H1 (cell line): ENCODE data around the gene KIAA0930. TPM values are rescaled to one million over a fixed set of nuclear protein-coding genes. Genes with fewer than 3 reads are reported as not detected.
A peak's percentile ranks its signal among the peaks of the same experiment; 100 is the strongest.

ENCODE experiments used
- CTCF ChIA-PET: fragments of 300-600 bp; sonication (Branson Sonifier 250); formaldehyde crosslinking; loops from one replicate; lab custom pipeline; 2021; ENCODE audit not compliant: partially characterized antibody; lab: Charles Lee
- POLR2A ChIA-PET: fragments of 300-600 bp; sonication (Branson Sonifier 250); formaldehyde crosslinking; loops from one replicate; lab custom pipeline; 2021; ENCODE audit warnings: inconsistent platforms; ENCODE audit not compliant: partially characterized antibody; lab: Charles Lee
- DNase-seq, 2 experiments: peaks; one replicate each; pipeline versions ENCODE4 v3.0.0 to v3.0.0-alpha.2; 2010 to 2022; ENCODE audit warnings: low spot score in 2 of 2, low read depth in 1 of 2, mixed read lengths in 1 of 2
- FAIRE-seq: peaks from 2 replicates; lab custom pipeline; 2011; peaks lifted over from hg19 to GRCh38; lab: Jason Lieb, UNC
- H2AFZ ChIP-seq: 2 replicates; pipeline ENCODE4 v1.8.1; 2012; ENCODE audit warnings: low read length, inconsistent platforms
- H2AK5ac ChIP-seq: 2 replicates; pipeline ENCODE4 v1.6.1; 2013; ENCODE audit warnings: low read depth, low read length
- H2BK120ac ChIP-seq: replicated peaks from 2 replicates; pipeline ENCODE3; 2013; ENCODE audit warnings: low read depth, low read length, inconsistent platforms
- H2BK12ac ChIP-seq: 2 replicates; pipeline ENCODE4 v1.6.1; 2013; ENCODE audit warnings: low read depth, low read length
- H2BK15ac ChIP-seq: 2 replicates; pipeline ENCODE4 v1.6.1; 2013; ENCODE audit warnings: low read length
- H2BK20ac ChIP-seq: 2 replicates; pipeline ENCODE4 v1.6.1; 2013; ENCODE audit warnings: low read length
- H2BK5ac ChIP-seq: 2 replicates; pipeline ENCODE4 v1.6.1; 2013; ENCODE audit warnings: low read depth, low read length
- H3K14ac ChIP-seq: 2 replicates; pipeline ENCODE4 v1.6.1; 2013; ENCODE audit warnings: inconsistent platforms; ENCODE audit not compliant: insufficient read length
- H3K18ac ChIP-seq: 2 replicates; pipeline ENCODE4 v1.6.1; 2013; ENCODE audit warnings: low read length; ENCODE audit errors: extremely low read depth
- H3K23ac ChIP-seq: 2 replicates; pipeline ENCODE4 v1.6.1; 2013; ENCODE audit warnings: inconsistent platforms; ENCODE audit not compliant: insufficient read length
- H3K23me2 ChIP-seq: 2 replicates; pipeline ENCODE4 v1.6.1; 2013; ENCODE audit warnings: low read depth, low read length
- H3K27ac ChIP-seq: 2 replicates; pipeline ENCODE4 v1.6.1; 2011; ENCODE audit warnings: low read depth, low read length, inconsistent platforms
- H3K27me3 ChIP-seq, 4 experiments: replicated peaks in 1 of 4; 1 replicate in 1 of 4; 2 replicates in 3 of 4; pipeline versions ENCODE4 v1.6.1 to v1.8.1; 2011 to 2013; ENCODE audit warnings: low read length in 3 of 4, mild to moderate bottlenecking in 3 of 4, inconsistent platforms in 2 of 4, mixed read lengths in 2 of 4, moderate library complexity in 1 of 4; ENCODE audit not compliant: control insufficient read depth in 3 of 4, insufficient read depth in 3 of 4; ENCODE audit errors: extremely low read depth in 1 of 4
- H3K36me3 ChIP-seq, 4 experiments: 2 replicates each; pipeline versions ENCODE4 v1.6.1 to v1.8.1; 2011 to 2013; ENCODE audit warnings: mild to moderate bottlenecking in 4 of 4, low read length in 3 of 4, moderate library complexity in 2 of 4, control low read depth in 1 of 4, inconsistent platforms in 1 of 4; ENCODE audit not compliant: insufficient read depth in 4 of 4, control insufficient read depth in 2 of 4
- H3K4ac ChIP-seq: replicated peaks from 2 replicates; pipeline ENCODE3; 2013; ENCODE audit warnings: low read length, low read depth, mixed read lengths, inconsistent platforms; ENCODE audit not compliant: insufficient read length
- H3K4me1 ChIP-seq, 4 experiments: replicated peaks in 1 of 4; 1 replicate in 1 of 4; 2 replicates in 3 of 4; pipeline versions ENCODE4 v1.6.1 to v1.8.1; 2011 to 2013; ENCODE audit warnings: low read length in 3 of 4, inconsistent platforms in 2 of 4, mixed read lengths in 1 of 4; ENCODE audit not compliant: insufficient read depth in 4 of 4, control insufficient read depth in 3 of 4
- H3K4me2 ChIP-seq, 2 experiments: 2 replicates each; pipeline versions ENCODE4 v1.6.1 to v1.8.1; 2011 to 2013; ENCODE audit warnings: low read depth in 2 of 2, low read length in 2 of 2, control low read depth in 1 of 2, inconsistent platforms in 1 of 2, mild to moderate bottlenecking in 1 of 2; ENCODE audit not compliant: insufficient read depth in 1 of 2
- H3K4me3 ChIP-seq, 4 experiments: fragments of 200-600, 300-600 bp in 1 of 4; sonication (generic), shearing (Covaris generic), sonication (Bioruptor Twin) in 1 of 4; 2 replicates each; pipeline versions ENCODE4 v1.5.1 to v1.8.1; 2011 to 2016; ENCODE audit warnings: low read length in 4 of 4, low read depth in 3 of 4, control low read depth in 2 of 4, inconsistent platforms in 2 of 4, mild to moderate bottlenecking in 2 of 4, mixed read lengths in 1 of 4, moderate library complexity in 1 of 4; ENCODE audit not compliant: insufficient read depth in 2 of 4; ENCODE audit errors: extremely low read depth in 1 of 4
- H3K56ac ChIP-seq: replicated peaks from 2 replicates; pipeline ENCODE3; 2013; ENCODE audit warnings: low read depth, mild to moderate bottlenecking, mixed read lengths, low read length, inconsistent platforms; ENCODE audit not compliant: insufficient read length
- H3K79me1 ChIP-seq: 2 replicates; pipeline ENCODE4 v1.6.1; 2013; ENCODE audit warnings: low read depth, low read length, control low read depth
- H3K79me2 ChIP-seq, 2 experiments: 2 replicates each; pipeline versions ENCODE4 v1.6.1 to v1.8.1; 2012 to 2013; ENCODE audit warnings: low read length in 2 of 2, mild to moderate bottlenecking in 2 of 2, inconsistent platforms in 1 of 2; ENCODE audit not compliant: insufficient read depth in 2 of 2, control insufficient read depth in 1 of 2
- H3K9ac ChIP-seq, 4 experiments: replicated peaks in 1 of 4; 1 replicate in 1 of 4; 2 replicates in 3 of 4; pipeline versions ENCODE4 v1.6.1 to v1.8.1; 2011 to 2013; ENCODE audit warnings: low read depth in 3 of 4, low read length in 3 of 4, control low read depth in 2 of 4, mild to moderate bottlenecking in 2 of 4, moderate library complexity in 2 of 4, inconsistent platforms in 1 of 4; ENCODE audit errors: extremely low read depth in 1 of 4
- H3K9me3 ChIP-seq, 2 experiments: 2 replicates each; pipeline versions ENCODE4 v1.6.1 to v1.8.1; 2012 to 2013; ENCODE audit warnings: mild to moderate bottlenecking in 2 of 2, moderate library complexity in 2 of 2, control low read depth in 1 of 2, inconsistent platforms in 1 of 2, low read depth in 1 of 2, low read length in 1 of 2, mixed read lengths in 1 of 2; ENCODE audit not compliant: insufficient read depth in 2 of 2
- H4K20me1 ChIP-seq, 2 experiments: replicated peaks in 1 of 2; 2 replicates each; pipeline versions ENCODE3 to v1.8.1; 2011 to 2013; ENCODE audit warnings: inconsistent platforms in 2 of 2, low read length in 2 of 2, mild to moderate bottlenecking in 1 of 2; ENCODE audit not compliant: insufficient read depth in 2 of 2, control insufficient read depth in 1 of 2
- H4K5ac ChIP-seq: 2 replicates; pipeline ENCODE4 v1.6.1; 2013; ENCODE audit warnings: low read length, low read depth, mixed read lengths, inconsistent platforms; ENCODE audit not compliant: insufficient read length
- H4K8ac ChIP-seq: 2 replicates; pipeline ENCODE4 v1.8.0; 2013; ENCODE audit warnings: mild to moderate bottlenecking, moderate library complexity, low read length, inconsistent platforms; ENCODE audit not compliant: insufficient read depth; ENCODE audit errors: extremely low read depth
- H4K91ac ChIP-seq: replicated peaks from 2 replicates; pipeline ENCODE3; 2013; ENCODE audit warnings: low read length, mixed read lengths, inconsistent platforms; ENCODE audit not compliant: insufficient read length
- CHD2 ChIP-seq: IDR thresholded peaks from 2 replicates; pipeline ENCODE4 v1.6.1; 2012; ENCODE audit warnings: low read length, improper control_type of control experiment
- E2F6 ChIP-seq: IDR thresholded peaks from 2 replicates; pipeline ENCODE4 v1.6.1; 2012; ENCODE audit warnings: inconsistent platforms
- GTF2F1 ChIP-seq: IDR thresholded peaks from 2 replicates; pipeline ENCODE4 v1.6.1; 2012; ENCODE audit warnings: low read depth, low read length, improper control_type of control experiment, borderline replicate concordance
- KDM4A ChIP-seq: IDR thresholded peaks from one replicate; pipeline ENCODE4 v1.7.1; 2012; ENCODE audit warnings: low read depth, mild to moderate bottlenecking, moderate library complexity, low read length, inconsistent platforms; ENCODE audit not compliant: severe bottlenecking
- KDM5A ChIP-seq: fragments of 200-600 bp; IDR thresholded peaks from 2 replicates; pipeline ENCODE4 v1.7.1; 2012; ENCODE audit warnings: mild to moderate bottlenecking, low read length, inconsistent platforms, mixed read lengths
- RAD21 ChIP-seq, 2 experiments: IDR thresholded peaks in 1 of 2; conservative IDR thresholded peaks in 1 of 2; 2 replicates each; pipeline ENCODE4 v1.6.1; 2011; ENCODE audit warnings: low read depth in 2 of 2, low read length in 2 of 2, improper control_type of control experiment in 1 of 2, inconsistent platforms in 1 of 2, mild to moderate bottlenecking in 1 of 2, moderate library complexity in 1 of 2
- SIRT6 ChIP-seq: IDR thresholded peaks from one replicate; pipeline ENCODE4 v1.7.1; 2012; ENCODE audit warnings: low read length, inconsistent platforms
- SP2 ChIP-seq: IDR thresholded peaks from 2 replicates; pipeline ENCODE4 v1.6.1; 2012; ENCODE audit warnings: mild to moderate bottlenecking, low read length, inconsistent platforms
- SRF ChIP-seq: IDR thresholded peaks from 2 replicates; pipeline ENCODE4 v1.6.1; 2011; ENCODE audit warnings: mild to moderate bottlenecking, low read depth, low read length, moderate library complexity
- ZNF274 ChIP-seq: IDR thresholded peaks from 2 replicates; pipeline ENCODE4 v1.7.0; 2012; ENCODE audit warnings: low read length, borderline replicate concordance; ENCODE audit errors: extremely low read depth
- WGBS, 2 experiments: shearing (Covaris generic) in 1 of 2; methylation state at CpG; one replicate each; pipeline versions ENCODE4 v1.1.6 to v1.1.7; 2013 to 2015; ENCODE audit warnings: low lambda C conversion rate in 2 of 2, mixed read lengths in 2 of 2, inconsistent platforms in 1 of 2, low coverage in 1 of 2, missing lambda C conversion rate in 1 of 2; ENCODE audit not compliant: insufficient replicate concordance in 2 of 2, insufficient coverage in 1 of 2, insufficient read length in 1 of 2; ENCODE audit errors: extremely low coverage in 1 of 2, missing lambda C conversion rate in 1 of 2; 5-methylcytosine and 5-hydroxymethylcytosine counted together
- polyA plus RNA-seq, 7 experiments: library from polyadenylated mRNA; depleted of rRNA in 3 of 7; stranded (reverse) in 5 of 7; unstranded in 2 of 7; fragments of >200 nt in 5 of 7; fragments of 200-250 nt in 2 of 7; gene quantifications; 1 replicate in 5 of 7; 2 replicates in 1 of 7; 4 replicates in 1 of 7; pipeline versions ENCODE4 v1.2.1 to v1.2.3, GENCODE V29; 2011 to 2013; ENCODE audit warnings: missing spikeins in 2 of 7, mixed read lengths in 2 of 7
- total RNA-seq: library from RNA; stranded (reverse); fragmentation: NEBNext Ultra II Directional; extraction: Animal tissue kit (Norgen Biotek cat#: 25700); gene quantifications from 2 replicates; pipeline ENCODE4 v1.2.1, GENCODE V29; 2021

Gene KIAA0930
- total and polyA plus RNA-seq, 2 of the 8 experiments (the other 6 are each of a cell fraction or from before 2014, with no cell fraction given): 61.9 to 66.1 TPM

DNA sequence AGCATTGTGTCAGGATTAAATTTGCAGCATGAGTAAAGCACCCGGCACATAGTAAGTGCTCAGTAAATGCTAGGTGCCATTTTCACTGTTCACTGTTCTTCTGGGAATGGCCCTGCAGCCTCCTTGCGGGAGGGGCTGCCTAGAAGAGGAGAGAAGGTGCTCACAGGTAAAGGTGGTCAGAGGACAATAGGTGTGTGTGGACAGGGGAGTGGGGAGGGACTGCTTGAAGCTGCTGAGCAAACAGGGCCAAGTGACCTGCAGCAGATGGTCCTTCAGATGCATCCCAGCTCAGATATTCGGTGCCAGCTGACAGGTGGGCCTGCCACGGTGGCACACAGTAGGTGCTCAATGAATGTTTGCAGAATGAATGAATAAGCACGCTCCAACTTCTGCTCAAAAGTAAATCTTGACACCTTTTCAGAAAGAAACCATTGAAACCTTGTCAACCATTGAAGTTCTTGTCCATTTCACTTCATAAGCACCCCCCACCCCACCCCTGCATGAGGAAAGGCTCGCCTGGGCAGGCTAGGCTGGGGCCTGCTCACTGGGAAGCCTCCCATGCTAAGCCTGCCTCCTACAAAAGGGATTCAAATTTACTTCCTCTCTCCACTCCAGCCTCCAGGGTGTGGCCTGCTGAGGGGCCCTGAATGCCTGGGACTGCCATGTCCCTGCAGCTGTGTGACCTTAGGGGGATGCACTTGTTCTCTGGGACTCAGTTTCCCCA, 1.6 kb downstream of the KIAA0930 start:
- H3K56ac ChIP-seq: no peak overlapping the region
- H2BK20ac ChIP-seq: no peak overlapping the region
- CTCF ChIA-PET: interaction anchor here (1.2 to 4.9 kb wide), 2 partner anchors 24 to 29 kb away, joined by 4 to 25 read pairs; no protein-coding TSS in a partner anchor
- peaks cover 0 to 3% of the 10 kb centered on the region in 2 experiments; a peak in 1 of 4 replicates for H3K79me2 ChIP-seq
- no peaks in the 10 kb centered on the region for H3K9me3 ChIP-seq
- H2BK5ac ChIP-seq: 0 out of 2 replicates have a peak overlapping the region, but pooled peaks have one; percentile 3
- H3K27me3 ChIP-seq: peaks cover 0 to 7% (median 3%) of the 10 kb centered on the region in 4 experiments; a peak in 4 of 7 replicates
- H2AFZ ChIP-seq: no peak overlapping the region
- POLR2A ChIA-PET: interaction anchor here (1.0 kb wide), 2 partner anchors 8 to 9 kb away, joined by 3 read pairs; no protein-coding TSS in a partner anchor
- no peak overlapping the region for H2AK5ac ChIP-seq
- no peaks in the 10 kb centered on the region for H3K36me3 ChIP-seq
- H3K4ac ChIP-seq: no peak overlapping the region
- DNase-seq (no peak), FAIRE-seq (no peak)
- no peak overlapping the region for H4K8ac ChIP-seq
- no peak overlapping the region for H3K27ac ChIP-seq
- H3K9ac ChIP-seq: no peak overlapping the region; a peak in 1 of 7 replicates
- H3K4me3 ChIP-seq: peak overlapping the region in 1 of 4 experiments; percentile 78; a peak in 3 of 8 replicates
- H4K91ac ChIP-seq: peak overlapping the region; percentile 15
- H3K79me1 ChIP-seq: no peaks in the 10 kb centered on the region; the same call in 1 of the 2 replicates
- peaks cover 9 to 13% of the 10 kb centered on the region in 2 experiments for H4K20me1 ChIP-seq
- no peak overlapping the region for H2BK120ac ChIP-seq
- WGBS, 2 experiments: 56% methylated on average over 6 of the region's 6 CpGs; no CpG with 5 or more reads in 1 of the 2 experiments
- H3K23ac ChIP-seq: no peak overlapping the region
- H3K18ac ChIP-seq: no peak overlapping the region; the same call in 1 of the 2 replicates
- no peak overlapping the region for H3K14ac ChIP-seq
- no peak overlapping the region for H4K5ac ChIP-seq
- no peak overlapping the region; the same call in 1 of the 2 replicates for H2BK15ac ChIP-seq
- H3K23me2 ChIP-seq: peaks cover 11% of the 10 kb centered on the region
- H3K4me1 ChIP-seq: peaks cover 3 to 19% (median 15%) of the 10 kb centered on the region in 4 experiments; a peak in 6 of 7 replicates
- H2BK12ac ChIP-seq: no peak overlapping the region
- peak overlapping the region; percentile 88 to 96 for H3K4me2 ChIP-seq
- no peak for TF ChIP-seq KDM5A
- no peak for TF ChIP-seq E2F6
- no peak for TF ChIP-seq SRF
- no peak for TF ChIP-seq SIRT6
- TF ChIP-seq KDM4A: no peak
- no peak for TF ChIP-seq GTF2F1
- TF ChIP-seq ZNF274: no peak
- no peak for TF ChIP-seq RAD21 (IDR thresholded peaks at IDR 0.05 in 1 of 2, conservative IDR thresholded peaks at IDR 0.05 in 1 of 2; ENCODE audit: low read depth in 2 of 2, low read length in 2 of 2)
- no peak for TF ChIP-seq SP2
- no peak for TF ChIP-seq CHD2
